ENCODE measurements around the gene JPH3.

DNA sequence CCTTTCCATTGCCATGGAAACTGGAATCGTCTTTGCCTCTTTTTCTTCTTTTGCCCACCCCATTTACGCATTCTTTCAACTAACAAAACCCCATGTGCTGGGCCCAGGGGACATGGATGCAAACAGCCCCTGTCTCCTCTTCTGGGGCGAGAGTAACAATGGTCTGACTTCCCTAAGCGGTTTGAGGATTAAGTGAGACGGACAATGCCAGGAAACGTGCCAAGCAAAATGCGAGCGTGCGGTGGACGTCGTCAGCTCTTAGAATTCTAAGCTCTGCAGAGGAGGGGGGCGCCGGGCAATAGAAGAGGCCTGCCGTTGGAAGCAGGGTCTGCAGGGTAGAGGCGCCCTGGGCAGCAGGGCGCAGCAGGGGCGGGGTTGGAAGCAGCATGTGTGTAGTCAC is 42.4 kb upstream of the JPH3 start:
- no peak for TF ChIP-seq EZH2 (IDR thresholded peaks at IDR 0.05; ENCODE audit: insufficient read depth, poor library complexity, severe bottlenecking)
- no peak for TF ChIP-seq EZH2phosphoT487 (IDR thresholded peaks at IDR 0.05; ENCODE audit: insufficient read depth, low read depth)
